ENCODE results near the gene TMEM132C. TPM values are rescaled to one million over a fixed set of nuclear protein-coding genes. Genes with fewer than 3 reads are reported as not detected.
"Not testable (repeated sequence)": the region's sequence is repeated elsewhere in the genome, so short reads cannot be mapped to it uniquely, and the experiment has no call there.

The TMEM132C gene
- total and polyA plus RNA-seq, 12 donors = 0.79 to 2.9 (median 1.7) TPM

DNA sequence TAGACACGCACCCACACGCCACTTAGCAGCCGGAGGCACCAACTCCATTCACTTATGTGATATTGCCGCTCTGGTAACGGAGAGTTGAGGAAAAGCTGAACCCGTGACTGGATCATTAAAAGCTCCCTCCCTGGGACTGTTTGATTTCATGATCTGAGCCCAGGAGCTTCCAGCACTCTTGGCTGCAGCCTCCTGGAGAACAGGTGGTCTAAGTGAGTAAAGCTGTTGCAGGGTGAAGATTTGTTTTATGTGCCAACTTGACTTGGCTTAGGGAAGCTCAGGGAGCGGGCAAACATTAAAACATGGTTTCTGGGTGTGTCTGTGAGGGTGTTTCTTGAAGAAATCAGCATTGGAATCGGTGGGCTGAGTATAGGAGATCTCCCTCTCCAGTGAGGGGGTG, 16.9 kb upstream of the TMEM132C start:
- Histone ChIP-seq H3K36me3 (no peaks in the 10 kb centered on the region), H3K4me1 (no peaks in the 10 kb centered on the region), H3K9me3 (peaks cover 0 to 24% (median 0%) of the 10 kb centered on the region in 11 donors), H3K27ac (no peak overlapping the region), H3K4me3 (no peak overlapping the region), H3K27me3 (peaks cover 0 to 8% (median 0%) of the 10 kb centered on the region in 7 donors)
- 68 to 78% methylated on average over 8 of the region's 8 CpGs for WGBS, 2 donors
- TF ChIP-seq, protein P1, sequence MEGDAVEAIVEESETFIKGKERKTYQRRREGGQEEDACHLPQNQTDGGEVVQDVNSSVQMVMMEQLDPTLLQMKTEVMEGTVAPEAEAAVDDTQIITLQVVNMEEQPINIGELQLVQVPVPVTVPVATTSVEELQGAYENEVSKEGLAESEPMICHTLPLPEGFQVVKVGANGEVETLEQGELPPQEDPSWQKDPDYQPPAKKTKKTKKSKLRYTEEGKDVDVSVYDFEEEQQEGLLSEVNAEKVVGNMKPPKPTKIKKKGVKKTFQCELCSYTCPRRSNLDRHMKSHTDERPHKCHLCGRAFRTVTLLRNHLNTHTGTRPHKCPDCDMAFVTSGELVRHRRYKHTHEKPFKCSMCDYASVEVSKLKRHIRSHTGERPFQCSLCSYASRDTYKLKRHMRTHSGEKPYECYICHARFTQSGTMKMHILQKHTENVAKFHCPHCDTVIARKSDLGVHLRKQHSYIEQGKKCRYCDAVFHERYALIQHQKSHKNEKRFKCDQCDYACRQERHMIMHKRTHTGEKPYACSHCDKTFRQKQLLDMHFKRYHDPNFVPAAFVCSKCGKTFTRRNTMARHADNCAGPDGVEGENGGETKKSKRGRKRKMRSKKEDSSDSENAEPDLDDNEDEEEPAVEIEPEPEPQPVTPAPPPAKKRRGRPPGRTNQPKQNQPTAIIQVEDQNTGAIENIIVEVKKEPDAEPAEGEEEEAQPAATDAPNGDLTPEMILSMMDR (IDR thresholded peaks at IDR 0.05) = no peak
- ATAC-seq (no peak), DNase-seq (no peak)
- intact Hi-C loops (cut with DNase I) = loop anchor here in 3 of 10 donors (10.0 kb wide), 3 partner anchors 135 to 1665 kb away; partner anchors contain the start of gene TMEM132D (in 1 of the 3)

DNA sequence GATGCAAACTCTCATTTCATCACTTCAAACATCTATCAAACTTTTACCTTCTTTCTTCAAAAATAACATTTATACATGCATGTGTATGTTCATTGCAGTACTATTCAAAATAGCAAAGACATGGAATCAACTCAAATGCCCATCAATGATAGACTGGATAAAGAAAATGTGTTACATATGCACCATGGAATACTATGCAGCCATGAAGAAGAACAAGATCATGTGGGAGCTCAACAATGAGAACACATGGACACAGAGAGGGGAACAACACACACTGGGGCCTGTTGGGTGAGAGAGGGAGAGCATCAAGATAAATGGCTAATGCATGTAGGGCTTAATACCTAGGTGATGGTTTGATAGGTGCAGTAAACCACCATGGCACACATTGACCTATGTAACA, 13.1 kb upstream of the TMEM132C start:
- not testable (repeated sequence) for H3K4me3 ChIP-seq, H3K9me3 ChIP-seq, ATAC-seq, H3K4me1 ChIP-seq, DNase-seq, H3K36me3 ChIP-seq, H3K27ac ChIP-seq
- intact Hi-C loops (cut with DNase I) = loop anchor here in 3 of 10 donors (10.0 kb wide), 3 partner anchors 131 to 1661 kb away; partner anchors contain the start of gene TMEM132D (in 1 of the 3)
- H3K27me3 ChIP-seq = peaks cover 0 to 26% (median 4%) of the 10 kb centered on the region in 7 donors

DNA sequence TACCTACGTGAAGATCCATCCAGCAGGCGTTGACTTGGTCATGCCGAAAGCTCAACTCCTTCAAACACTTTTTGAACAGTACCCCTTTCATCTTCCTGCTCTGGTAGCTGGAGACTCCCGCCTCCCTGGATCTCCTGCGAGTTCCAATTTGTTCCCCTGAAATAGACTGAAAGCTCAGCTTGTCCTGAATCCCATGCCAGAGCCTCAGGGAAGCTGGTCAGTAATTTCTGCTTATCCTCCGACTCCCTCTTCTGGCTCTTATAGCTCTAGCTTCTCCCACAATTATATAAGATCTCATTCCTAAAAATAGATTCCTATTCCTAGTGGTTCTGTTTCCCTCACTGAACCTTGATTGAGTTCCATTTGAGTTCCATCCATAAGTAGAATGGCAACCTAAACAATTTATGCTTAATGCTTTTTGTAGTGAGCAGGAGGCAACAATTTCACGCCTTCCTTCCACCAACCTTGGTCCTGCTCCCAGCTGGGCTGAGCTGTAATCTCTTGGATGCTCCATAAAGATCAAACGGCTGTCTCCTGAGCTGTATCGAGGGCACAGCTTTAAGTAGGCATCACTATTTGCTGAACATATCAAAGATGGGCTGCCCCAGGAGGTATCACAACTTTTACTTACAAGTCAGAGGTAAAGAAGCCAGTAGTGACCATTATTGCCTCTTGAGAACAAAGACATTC, 8.0 kb upstream of the TMEM132C start:
- Histone ChIP-seq H3K4me3 (no peak overlapping the region), H3K9me3 (peaks cover 0 to 8% (median 0%) of the 10 kb centered on the region in 11 donors), H3K27ac (no peak overlapping the region), H3K27me3 (peaks cover 0 to 42% (median 13%) of the 10 kb centered on the region in 7 donors), H3K36me3 (no peaks in the 10 kb centered on the region), H3K4me1 (no peaks in the 10 kb centered on the region)
- intact Hi-C loops (cut with DNase I) = loop anchor here in 5 of 10 donors (5.0 to 10.0 kb wide), 5 partner anchors 126 to 1656 kb away; partner anchors contain the start of gene TMEM132D (in 1 of the 5)
- no peak for DNase-seq
- TF ChIP-seq, protein P1 (IDR thresholded peaks at IDR 0.05) = no peak
- ATAC-seq = peak in 1 of 8 donors; percentile 41
- 45 to 49% methylated on average over 9 of the region's 9 CpGs for WGBS, 2 donors

DNA sequence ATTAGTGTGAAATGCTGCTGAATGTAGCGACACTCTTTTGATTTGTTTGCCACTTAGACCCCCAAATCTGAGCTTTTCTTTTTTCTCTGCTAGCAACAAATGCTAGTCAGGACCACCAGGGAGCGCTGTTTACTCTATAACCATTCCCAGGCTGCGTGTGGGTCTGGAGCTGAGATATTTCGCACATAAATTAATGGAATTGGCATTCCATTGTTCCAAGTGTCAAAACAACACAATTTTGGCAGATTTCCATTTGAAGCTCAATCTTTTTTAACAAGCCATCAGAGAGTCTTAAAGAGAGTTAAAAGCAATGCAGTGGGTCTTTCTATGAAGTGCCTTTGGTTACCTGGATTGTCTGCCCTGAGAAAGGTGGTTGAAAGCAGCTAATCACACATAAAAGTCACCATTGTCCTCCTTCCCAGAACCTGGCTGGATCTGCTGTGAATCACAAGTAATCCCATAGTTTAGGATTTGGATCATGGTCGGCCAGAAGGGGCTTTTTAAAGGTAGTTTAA, 7.4 kb upstream of the TMEM132C start:
- WGBS, 2 donors = 10% methylated on average over 5 of the region's 5 CpGs
- DNase-seq = no peak

More for the DNA sequence above, 7.4 kb upstream of the TMEM132C start:
- no peak overlapping the region for H3K4me3 ChIP-seq
- intact Hi-C loops (cut with DNase I) = loop anchor here in 9 of 10 donors (5.0 to 10.0 kb wide), 7 partner anchors 55 to 1655 kb away; partner anchors contain the start of gene TMEM132D (in 2 of the 9)
- H3K36me3 ChIP-seq = no peaks in the 10 kb centered on the region
- H3K27ac ChIP-seq = no peak overlapping the region
- H3K9me3 ChIP-seq = peaks cover 0 to 12% (median 0%) of the 10 kb centered on the region in 11 donors
- H3K27me3 ChIP-seq = peaks cover 0 to 47% (median 18%) of the 10 kb centered on the region in 7 donors
- peak in 3 of 8 donors; percentile 42 to 64 (median 57) for ATAC-seq
- TF ChIP-seq, protein P1 (IDR thresholded peaks at IDR 0.05) = peak; percentile 31 to 73 (median 66)
- H3K4me1 ChIP-seq = no peaks in the 10 kb centered on the region

Data from heart right ventricle (tissue), 16 donors.